H1 (cell line): ENCODE results near the gene ABI3. TPM values are rescaled to one million over a fixed set of nuclear protein-coding genes. Genes with fewer than 3 reads are reported as not detected.

Source experiments
- CTBP2 ChIP-seq: IDR thresholded peaks from 2 replicates; pipeline ENCODE4 v1.7.0; 2011; ENCODE audit warnings: borderline replicate concordance, mild to moderate bottlenecking, moderate library complexity, mixed read lengths, low read length; ENCODE audit not compliant: insufficient read depth, insufficient read length
- CTCF ChIP-seq, 3 experiments: IDR thresholded peaks; 1 replicate in 2 of 3; 2 replicates in 1 of 3; pipeline versions ENCODE4 v1.5.1 to v1.6.1; 2011; ENCODE audit warnings: low read length in 3 of 3, mild to moderate bottlenecking in 3 of 3, inconsistent platforms in 2 of 3, low read depth in 1 of 3, moderate library complexity in 1 of 3; ENCODE audit not compliant: insufficient read depth in 1 of 3; ENCODE audit errors: control extremely low read depth in 1 of 3
- EZH2 ChIP-seq: fragments of 200-600 bp; sonication (generic); IDR thresholded peaks from 2 replicates; pipeline ENCODE4 v1.7.1; 2012; ENCODE audit warnings: low read depth, mild to moderate bottlenecking, moderate library complexity, low read length, inconsistent platforms; ENCODE audit not compliant: severe bottlenecking
- JUND ChIP-seq: IDR thresholded peaks from 2 replicates; pipeline ENCODE4 v1.6.1; 2011; ENCODE audit warnings: mild to moderate bottlenecking, improper control_type of control experiment, low read length
- KDM1A ChIP-seq: fragments of 200-600, 300-600 bp; sonication (generic); IDR thresholded peaks from 2 replicates; pipeline ENCODE4 v1.7.1; 2016; ENCODE audit warnings: mild to moderate bottlenecking, low read length, borderline replicate concordance
- KDM5A ChIP-seq: fragments of 200-600 bp; IDR thresholded peaks from 2 replicates; pipeline ENCODE4 v1.7.1; 2012; ENCODE audit warnings: mild to moderate bottlenecking, low read length, inconsistent platforms, mixed read lengths
- NANOG ChIP-seq: IDR thresholded peaks from 2 replicates; pipeline ENCODE4 v1.6.1; 2011; ENCODE audit warnings: low read length, low read depth, mild to moderate bottlenecking, inconsistent platforms; ENCODE audit not compliant: insufficient read depth, poor library complexity, severe bottlenecking
- RBBP5 ChIP-seq: IDR thresholded peaks from 2 replicates; pipeline ENCODE4 v1.7.1; 2012; ENCODE audit warnings: low read depth, mild to moderate bottlenecking, inconsistent platforms, low read length, moderate library complexity, borderline replicate concordance
- SAP30 ChIP-seq: fragments of 300-600 bp; sonication (generic); IDR thresholded peaks from 2 replicates; pipeline ENCODE4 v1.7.1; 2012; ENCODE audit warnings: low read length, moderate library complexity, mild to moderate bottlenecking, inconsistent platforms; ENCODE audit not compliant: insufficient read depth, insufficient replicate concordance
- SIX5 ChIP-seq: IDR thresholded peaks from 2 replicates; pipeline ENCODE4 v1.6.1; 2011; ENCODE audit warnings: mild to moderate bottlenecking, low read depth, low read length
- SP2 ChIP-seq: IDR thresholded peaks from 2 replicates; pipeline ENCODE4 v1.6.1; 2012; ENCODE audit warnings: mild to moderate bottlenecking, low read length, inconsistent platforms
- TAF1 ChIP-seq: IDR thresholded peaks from 2 replicates; pipeline ENCODE4 v1.6.1; 2011; ENCODE audit warnings: mild to moderate bottlenecking, low read depth, low read length
- TBP ChIP-seq: IDR thresholded peaks from 2 replicates; pipeline ENCODE4 v1.6.1; 2011; ENCODE audit warnings: low read depth, low read length, improper control_type of control experiment
- polyA plus RNA-seq, 7 experiments: library from polyadenylated mRNA; depleted of rRNA in 3 of 7; stranded (reverse) in 5 of 7; unstranded in 2 of 7; fragments of >200 nt in 5 of 7; fragments of 200-250 nt in 2 of 7; gene quantifications; 1 replicate in 5 of 7; 2 replicates in 1 of 7; 4 replicates in 1 of 7; pipeline versions ENCODE4 v1.2.1 to v1.2.3, GENCODE V29; 2011 to 2013; ENCODE audit warnings: missing spikeins in 2 of 7, mixed read lengths in 2 of 7
- total RNA-seq: library from RNA; stranded (reverse); fragmentation: NEBNext Ultra II Directional; extraction: Animal tissue kit (Norgen Biotek cat#: 25700); gene quantifications from 2 replicates; pipeline ENCODE4 v1.2.1, GENCODE V29; 2021
- TF ChIP-seq, protein P1 (sequence below): IDR thresholded peaks from 2 replicates; pipeline ENCODE4 v1.6.1; 2012; ENCODE audit warnings: inconsistent platforms

ABI3 gene
- total and polyA plus RNA-seq, 2 of the 8 experiments (the other 6 are each of a cell fraction or from before 2014, with no cell fraction given) = 1.3 to 2.5 TPM

DNA sequence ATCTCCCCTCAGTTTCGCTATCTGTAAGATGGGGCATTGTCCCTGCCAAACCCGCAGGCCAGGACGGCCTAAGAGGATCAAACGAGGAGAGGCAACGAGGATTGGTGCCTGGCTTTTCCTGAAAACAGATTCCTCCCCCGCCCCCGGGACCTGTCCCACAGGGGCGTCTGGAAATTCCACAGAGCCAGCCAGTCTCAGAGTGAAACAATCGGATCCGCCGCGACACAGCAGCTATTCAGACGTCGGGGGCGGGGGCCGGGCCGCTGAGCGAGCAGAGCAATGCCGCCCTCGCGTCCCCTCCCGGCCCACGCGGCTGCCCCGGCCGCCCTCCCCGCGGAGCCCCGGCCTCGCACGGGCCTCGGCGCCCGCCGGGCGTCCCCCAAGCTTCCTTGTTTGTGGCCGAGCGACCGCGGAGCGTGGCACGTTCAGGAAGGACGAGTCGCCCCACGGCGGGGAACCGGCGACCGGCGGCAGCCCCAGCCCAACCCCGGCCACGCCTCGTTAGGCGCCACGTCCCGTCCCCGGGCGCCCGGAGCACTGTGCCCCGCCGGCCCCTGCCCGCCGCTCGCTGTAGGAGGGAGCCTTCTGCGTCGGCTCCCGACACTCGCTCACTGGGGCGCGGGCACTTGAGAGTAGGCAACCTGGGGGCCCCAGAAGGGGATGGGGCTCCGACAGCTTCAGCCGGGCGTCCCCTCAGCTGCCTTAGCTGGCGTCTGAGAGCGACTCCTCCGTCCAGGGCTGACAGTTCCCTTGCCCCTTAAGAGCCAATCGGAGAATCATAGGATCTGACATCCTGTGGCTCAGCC is 49.7 kb downstream of the ABI3 start (continued):
- no peak for TF ChIP-seq JUND
- peak; percentile 95; the same call in 1 of the 2 replicates for TF ChIP-seq KDM1A
- TF ChIP-seq, protein P1, sequence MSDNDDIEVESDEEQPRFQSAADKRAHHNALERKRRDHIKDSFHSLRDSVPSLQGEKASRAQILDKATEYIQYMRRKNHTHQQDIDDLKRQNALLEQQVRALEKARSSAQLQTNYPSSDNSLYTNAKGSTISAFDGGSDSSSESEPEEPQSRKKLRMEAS = no peak
- TF ChIP-seq RBBP5 = no peak; the same call in 1 of the 2 replicates
- no peak for TF ChIP-seq EZH2
- no peak for TF ChIP-seq SP2
- no peak for TF ChIP-seq SAP30
- TF ChIP-seq SIX5 = no peak
- TF ChIP-seq TBP = no peak
- TF ChIP-seq KDM5A = no peak
- no peak for TF ChIP-seq CTBP2
- no peak for TF ChIP-seq TAF1
- TF ChIP-seq NANOG = no peak
- no peak for TF ChIP-seq CTCF (IDR thresholded peaks at IDR 0.05; ENCODE audit: control extremely low read depth in 1 of 3, insufficient read depth in 1 of 3, low read depth in 1 of 3, low read length in 3 of 3)
